Lung (tissue), 12 donors: ENCODE data around the gene NDUFA9. TPM values are rescaled to one million over a fixed set of nuclear protein-coding genes. Genes with fewer than 3 reads are reported as not detected.

Source experiments
- ATAC-seq: fragments of 200-7000 bp; cut with Tn5 transposase; one replicate; pipeline ENCODE4 v1.9.1; 2020; ENCODE audit warnings: moderate number of reproducible peaks; ENCODE audit not compliant: insufficient read depth, low FRiP score
- DNase-seq, 3 donors: peaks; one replicate each; pipeline ENCODE4 v3.0.0-alpha.2; 2013 to 2017
- H3K27ac ChIP-seq, 2 donors: one replicate each; pipeline ENCODE4 v1.5.1; 2013; ENCODE audit warnings: mild to moderate bottlenecking in 2 of 2, moderate library complexity in 2 of 2, control low read depth in 1 of 2, inconsistent platforms in 1 of 2, low read depth in 1 of 2, low read length in 1 of 2
- H3K27me3 ChIP-seq, 3 donors: one replicate each; pipeline ENCODE4 v1.5.1; 2013; ENCODE audit warnings: low read length in 2 of 3; ENCODE audit not compliant: control insufficient read depth in 3 of 3, insufficient read depth in 3 of 3
- H3K36me3 ChIP-seq, 4 donors: one replicate each; pipeline ENCODE4 v1.5.1; 2013; ENCODE audit warnings: low read length in 4 of 4, mild to moderate bottlenecking in 1 of 4, moderate library complexity in 1 of 4; ENCODE audit not compliant: control insufficient read depth in 4 of 4, insufficient read depth in 4 of 4
- H3K4me1 ChIP-seq, 5 donors: one replicate each; pipeline ENCODE4 v1.5.1; 2013; ENCODE audit warnings: low read length in 5 of 5, mild to moderate bottlenecking in 2 of 5, moderate library complexity in 1 of 5; ENCODE audit not compliant: control insufficient read depth in 5 of 5, insufficient read depth in 5 of 5
- H3K4me3 ChIP-seq: one replicate; pipeline ENCODE4 v1.5.1; 2013; ENCODE audit warnings: mild to moderate bottlenecking, control low read depth, moderate library complexity
- H3K9ac ChIP-seq, 2 donors: one replicate each; pipeline ENCODE4 v1.5.1; 2013; ENCODE audit warnings: low read length in 2 of 2, control low read depth in 1 of 2; ENCODE audit not compliant: insufficient read depth in 1 of 2
- H3K9me3 ChIP-seq, 4 donors: one replicate each; pipeline ENCODE4 v1.5.1; 2013; ENCODE audit warnings: low read length in 3 of 4, mild to moderate bottlenecking in 1 of 4, moderate library complexity in 1 of 4; ENCODE audit not compliant: control insufficient read depth in 4 of 4, insufficient read depth in 3 of 4
- WGBS, 2 donors: extraction: QIAGEN DNeasy Blood & Tissue Kit; methylation state at CpG; one replicate each; pipeline ENCODE4 v1.1.7; 2013; 5-methylcytosine and 5-hydroxymethylcytosine counted together
- polyA plus RNA-seq, 2 donors: library from polyadenylated mRNA; stranded (reverse); fragments of 200-250 nt; gene quantifications; one replicate each; pipeline ENCODE4 v1.2.1, GENCODE V29; 2013
- total RNA-seq, 2 donors: library from RNA; depleted of rRNA in 1 of 2; stranded (reverse); fragments of >200 nt in 1 of 2; gene quantifications; one replicate each; pipeline ENCODE4 v1.2.1, GENCODE V29; 2014 to 2021
- TF ChIP-seq, protein P1 (sequence below): IDR thresholded peaks from 2 replicates; pipeline ENCODE4 v1.5.1; 2012; ENCODE audit warnings: mild to moderate bottlenecking; ENCODE audit errors: control extremely low read depth, extremely low read depth
- donor health status: control.
- donor health status: control.
- donor health status: Bipolar disorder and iron deficiency.
- donor health status: healthy.
- donor health status: DM: yes; HTN: yes; CAD: no.

Gene NDUFA9
- total and polyA plus RNA-seq, 4 donors: 64.1 to 79.1 (median 68.2) TPM

DNA sequence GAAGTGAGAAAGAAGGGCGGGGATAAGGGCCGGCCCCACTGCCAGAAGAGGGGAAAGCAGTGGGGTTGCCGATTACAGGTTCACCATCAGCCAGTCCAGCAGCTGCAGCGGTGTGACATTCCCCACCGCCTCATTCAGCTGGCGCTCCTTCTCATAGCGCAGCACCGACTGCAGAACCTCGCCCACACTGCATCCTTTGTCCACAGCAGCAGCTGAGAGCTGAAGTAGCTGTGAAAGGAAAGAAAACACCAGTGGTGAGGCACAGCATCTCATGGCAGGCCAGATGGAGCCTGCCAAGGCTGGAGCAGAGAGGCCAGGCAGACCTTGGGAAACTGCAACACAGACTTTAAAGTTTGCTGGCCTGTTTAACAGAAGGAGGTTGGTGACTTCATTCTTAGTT lies 33.2 kb upstream of the NDUFA9 start:
- ATAC-seq (no peak), DNase-seq (peak in 2 of 3 donors; percentile 15 to 49)
- H3K4me1 ChIP-seq: no peaks in the 10 kb centered on the region
- no peak overlapping the region for H3K4me3 ChIP-seq
- H3K9me3 ChIP-seq: no peaks in the 10 kb centered on the region
- H3K27me3 ChIP-seq: no peaks in the 10 kb centered on the region
- no peak overlapping the region for H3K9ac ChIP-seq
- 89 to 91% methylated on average over 9 of the region's 9 CpGs for WGBS, 2 donors
- peaks cover 11 to 21% (median 16%) of the 10 kb centered on the region in 4 donors for H3K36me3 ChIP-seq
- H3K27ac ChIP-seq: no peak overlapping the region
- TF ChIP-seq, protein P1, sequence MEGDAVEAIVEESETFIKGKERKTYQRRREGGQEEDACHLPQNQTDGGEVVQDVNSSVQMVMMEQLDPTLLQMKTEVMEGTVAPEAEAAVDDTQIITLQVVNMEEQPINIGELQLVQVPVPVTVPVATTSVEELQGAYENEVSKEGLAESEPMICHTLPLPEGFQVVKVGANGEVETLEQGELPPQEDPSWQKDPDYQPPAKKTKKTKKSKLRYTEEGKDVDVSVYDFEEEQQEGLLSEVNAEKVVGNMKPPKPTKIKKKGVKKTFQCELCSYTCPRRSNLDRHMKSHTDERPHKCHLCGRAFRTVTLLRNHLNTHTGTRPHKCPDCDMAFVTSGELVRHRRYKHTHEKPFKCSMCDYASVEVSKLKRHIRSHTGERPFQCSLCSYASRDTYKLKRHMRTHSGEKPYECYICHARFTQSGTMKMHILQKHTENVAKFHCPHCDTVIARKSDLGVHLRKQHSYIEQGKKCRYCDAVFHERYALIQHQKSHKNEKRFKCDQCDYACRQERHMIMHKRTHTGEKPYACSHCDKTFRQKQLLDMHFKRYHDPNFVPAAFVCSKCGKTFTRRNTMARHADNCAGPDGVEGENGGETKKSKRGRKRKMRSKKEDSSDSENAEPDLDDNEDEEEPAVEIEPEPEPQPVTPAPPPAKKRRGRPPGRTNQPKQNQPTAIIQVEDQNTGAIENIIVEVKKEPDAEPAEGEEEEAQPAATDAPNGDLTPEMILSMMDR: no peak

- no peaks in the 10 kb centered on the region for H3K36me3 ChIP-seq
- TF ChIP-seq, protein P1: no peak
- no peak overlapping the region for H3K4me3 ChIP-seq
- H3K9me3 ChIP-seq: no peaks in the 10 kb centered on the region
- no peak overlapping the region for H3K9ac ChIP-seq
- DNase-seq (no peak), ATAC-seq (no peak)
- H3K27me3 ChIP-seq: no peaks in the 10 kb centered on the region
- peaks cover 0 to 3% (median 0%) of the 10 kb centered on the region in 5 donors for H3K4me1 ChIP-seq
- 92 to 95% methylated on average over 3 of the region's 3 CpGs for WGBS, 2 donors
- H3K27ac ChIP-seq: no peak overlapping the region
These were observed 27.4 kb upstream of the NDUFA9 start for GRCh38 chr12:4621511-4621910.

DNA sequence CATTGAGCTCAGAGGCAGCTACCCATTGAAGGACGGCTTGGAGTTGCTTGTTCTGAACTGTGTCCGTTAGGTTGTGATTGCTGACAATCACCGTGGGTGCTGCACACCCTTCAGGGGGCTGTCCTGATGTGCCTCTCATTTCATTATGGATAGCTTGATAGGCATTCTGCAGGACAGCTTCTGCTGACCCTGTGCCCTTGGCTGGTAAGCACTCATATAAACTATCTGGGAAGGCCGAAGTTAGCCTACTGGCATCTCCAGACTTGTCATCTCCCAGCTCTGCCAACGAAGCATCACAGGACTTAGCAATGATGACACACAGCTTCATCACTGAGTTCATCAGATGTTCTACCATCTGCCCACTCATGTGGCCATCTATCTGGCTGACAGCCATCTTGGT lies 22.4 kb upstream of the NDUFA9 start:
- 92 to 96% methylated on average over 5 of the region's 5 CpGs for WGBS, 2 donors
- Histone ChIP-seq H3K4me3 (no peak overlapping the region), H3K27ac (no peak overlapping the region), H3K9ac (no peak overlapping the region), H3K36me3 (no peaks in the 10 kb centered on the region), H3K9me3 (no peaks in the 10 kb centered on the region), H3K27me3 (no peaks in the 10 kb centered on the region), H3K4me1 (peaks cover 0 to 3% (median 0%) of the 10 kb centered on the region in 5 donors)
- TF ChIP-seq, protein P1: no peak
- DNase-seq (no peak), ATAC-seq (no peak)

DNA sequence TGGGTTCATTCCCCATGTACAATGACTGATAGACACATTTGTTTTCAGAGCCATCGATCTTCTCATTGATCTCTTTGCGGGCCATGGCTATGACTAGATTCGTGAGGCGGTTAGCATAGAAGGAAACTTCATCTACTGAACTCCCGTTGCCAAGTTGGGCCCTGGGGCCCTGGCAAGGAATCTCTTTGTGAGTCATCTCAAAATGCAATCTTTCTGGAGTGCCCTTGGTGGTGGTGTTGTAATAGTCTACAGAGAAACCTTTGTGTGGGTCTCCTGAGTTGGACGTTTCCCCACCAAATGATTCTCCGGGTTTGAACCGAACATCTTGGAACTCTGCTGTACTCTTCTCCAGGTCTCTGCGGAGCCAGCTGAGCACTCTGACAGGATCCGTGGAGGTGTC lies 20.5 kb upstream of the NDUFA9 start:
- ATAC-seq (no peak), DNase-seq (no peak)
- H3K4me1 ChIP-seq: peaks cover 0 to 3% (median 0%) of the 10 kb centered on the region in 5 donors
- H3K4me3 ChIP-seq: no peak overlapping the region
- H3K9me3 ChIP-seq: no peaks in the 10 kb centered on the region
- no peaks in the 10 kb centered on the region for H3K36me3 ChIP-seq
- TF ChIP-seq, protein P1: no peak
- no peaks in the 10 kb centered on the region for H3K27me3 ChIP-seq
- WGBS, 2 donors: 95 to 97% methylated on average over 10 of the region's 10 CpGs
- H3K27ac ChIP-seq: no peak overlapping the region
- no peak overlapping the region for H3K9ac ChIP-seq
